PFSK-1 (cell line): Measurements from ENCODE around the gene KIF23.

Experiments
- POLR2AphosphoS5 ChIP-seq: IDR thresholded peaks from 2 replicates; pipeline ENCODE4 v1.6.1; 2012; ENCODE audit warnings: low read depth, mild to moderate bottlenecking, control low read depth, low read length, moderate library complexity
- REST ChIP-seq, 2 experiments: IDR thresholded peaks; 2 replicates each; pipeline versions ENCODE4 v1.6.1 to v1.8.0; 2011 to 2012; ENCODE audit warnings: low read depth in 2 of 2, low read length in 2 of 2, control low read depth in 1 of 2, inconsistent platforms in 1 of 2, mild to moderate bottlenecking in 1 of 2, moderate library complexity in 1 of 2; ENCODE audit not compliant: insufficient read depth in 1 of 2
- SIN3A ChIP-seq: IDR thresholded peaks from 2 replicates; pipeline ENCODE4 v1.6.1; 2012; ENCODE audit warnings: mild to moderate bottlenecking, low read length, moderate library complexity, borderline replicate concordance; ENCODE audit not compliant: insufficient read depth

- TF ChIP-seq POLR2AphosphoS5 = no peak
- no peak for TF ChIP-seq SIN3A
- no peak for TF ChIP-seq REST (IDR thresholded peaks at IDR 0.05; ENCODE audit: insufficient read depth in 1 of 2, low read depth in 2 of 2, low read length in 2 of 2)
These were observed 25.5 kb downstream of the KIF23 start for GRCh38 chr15:69439623-69440022.
